B cell (primary cell): ENCODE data around the gene IL15.

Source experiments
- EZH2 ChIP-seq: IDR thresholded peaks from 2 replicates; pipeline ENCODE4 v1.6.1; 2012; ENCODE audit warnings: borderline replicate concordance, low read depth, mild to moderate bottlenecking, moderate library complexity, low read length; ENCODE audit not compliant: insufficient read depth, poor library complexity, severe bottlenecking
- TF ChIP-seq, protein P1 (sequence below): fragments of 200-600 bp; IDR thresholded peaks from one replicate; pipeline ENCODE4 v1.8.0; 2022; ENCODE audit warnings: antibody characterized with exemption, mild to moderate bottlenecking

DNA sequence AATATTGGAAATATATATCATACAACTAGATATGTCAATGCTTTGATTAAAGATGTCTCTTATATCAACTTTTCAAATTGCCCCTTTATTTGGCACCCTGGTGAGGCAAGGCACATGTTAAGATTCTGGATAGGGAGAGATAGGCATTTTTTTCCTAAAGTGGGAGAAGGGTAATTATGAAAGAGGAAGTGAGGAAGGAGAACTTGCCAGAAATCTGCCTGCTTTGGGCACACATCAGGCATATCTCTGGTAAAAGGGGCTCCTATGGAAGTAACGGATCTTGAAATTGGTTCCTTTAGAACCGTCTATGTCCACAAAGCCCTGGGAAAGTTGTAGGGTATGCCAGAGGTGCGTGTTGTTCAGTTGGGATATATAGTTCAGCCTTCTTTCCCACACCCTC, 5.7 kb downstream of the IL15 start:
- TF ChIP-seq, protein P1, sequence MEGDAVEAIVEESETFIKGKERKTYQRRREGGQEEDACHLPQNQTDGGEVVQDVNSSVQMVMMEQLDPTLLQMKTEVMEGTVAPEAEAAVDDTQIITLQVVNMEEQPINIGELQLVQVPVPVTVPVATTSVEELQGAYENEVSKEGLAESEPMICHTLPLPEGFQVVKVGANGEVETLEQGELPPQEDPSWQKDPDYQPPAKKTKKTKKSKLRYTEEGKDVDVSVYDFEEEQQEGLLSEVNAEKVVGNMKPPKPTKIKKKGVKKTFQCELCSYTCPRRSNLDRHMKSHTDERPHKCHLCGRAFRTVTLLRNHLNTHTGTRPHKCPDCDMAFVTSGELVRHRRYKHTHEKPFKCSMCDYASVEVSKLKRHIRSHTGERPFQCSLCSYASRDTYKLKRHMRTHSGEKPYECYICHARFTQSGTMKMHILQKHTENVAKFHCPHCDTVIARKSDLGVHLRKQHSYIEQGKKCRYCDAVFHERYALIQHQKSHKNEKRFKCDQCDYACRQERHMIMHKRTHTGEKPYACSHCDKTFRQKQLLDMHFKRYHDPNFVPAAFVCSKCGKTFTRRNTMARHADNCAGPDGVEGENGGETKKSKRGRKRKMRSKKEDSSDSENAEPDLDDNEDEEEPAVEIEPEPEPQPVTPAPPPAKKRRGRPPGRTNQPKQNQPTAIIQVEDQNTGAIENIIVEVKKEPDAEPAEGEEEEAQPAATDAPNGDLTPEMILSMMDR: no peak
- TF ChIP-seq EZH2: no peak
